Immature natural killer cell (primary cell): Measurements from ENCODE around the gene MYEOV. TPM values are rescaled to one million over a fixed set of nuclear protein-coding genes. Genes with fewer than 3 reads are reported as not detected.

Experiments
- DNase-seq, 3 donors: peaks; one replicate each; pipeline ENCODE4 v3.0.0; 2022; ENCODE audit warnings: mixed read lengths in 1 of 3
- H3K27ac Mint-ChIP-seq, 6 donors: one replicate each; pipeline ENCODE4 v1.8.0; 2020; ENCODE audit warnings: mixed read lengths in 6 of 6, mild to moderate bottlenecking in 5 of 6, inconsistent platforms in 4 of 6, moderate library complexity in 3 of 6
- H3K27me3 Mint-ChIP-seq, 3 donors: one replicate each; pipeline ENCODE4 v1.8.0; 2020 to 2021; ENCODE audit warnings: low read depth in 3 of 3, mild to moderate bottlenecking in 3 of 3, mixed read lengths in 3 of 3, moderate library complexity in 3 of 3, inconsistent platforms in 1 of 3
- H3K36me3 Mint-ChIP-seq, 3 donors: one replicate each; pipeline ENCODE4 v1.8.0; 2020; ENCODE audit warnings: mixed read lengths in 3 of 3, inconsistent platforms in 2 of 3, mild to moderate bottlenecking in 2 of 3
- H3K4me1 Mint-ChIP-seq, 2 donors: one replicate each; pipeline ENCODE4 v1.8.0; 2020; ENCODE audit warnings: inconsistent platforms in 2 of 2, mild to moderate bottlenecking in 2 of 2, mixed read lengths in 2 of 2, moderate library complexity in 1 of 2
- H3K4me3 Mint-ChIP-seq, 5 donors: one replicate each; pipeline ENCODE4 v1.8.0; 2020; ENCODE audit warnings: mild to moderate bottlenecking in 5 of 5, mixed read lengths in 5 of 5, inconsistent platforms in 3 of 5, moderate library complexity in 3 of 5
- H3K9me3 Mint-ChIP-seq, 6 donors: one replicate each; pipeline ENCODE4 v1.8.0; 2020; ENCODE audit warnings: mild to moderate bottlenecking in 6 of 6, mixed read lengths in 6 of 6, inconsistent platforms in 4 of 6, moderate library complexity in 3 of 6
- polyA plus RNA-seq, 3 donors: library from polyadenylated mRNA; unstranded; fragments of 300-500 nt; fragmentation: Illumina TruSeq; gene quantifications; one replicate each; pipeline ENCODE4 v1.2.3, GENCODE V29; 2021

Gene MYEOV
- polyA plus RNA-seq, 3 donors from 2014 or later: not detected

DNA sequence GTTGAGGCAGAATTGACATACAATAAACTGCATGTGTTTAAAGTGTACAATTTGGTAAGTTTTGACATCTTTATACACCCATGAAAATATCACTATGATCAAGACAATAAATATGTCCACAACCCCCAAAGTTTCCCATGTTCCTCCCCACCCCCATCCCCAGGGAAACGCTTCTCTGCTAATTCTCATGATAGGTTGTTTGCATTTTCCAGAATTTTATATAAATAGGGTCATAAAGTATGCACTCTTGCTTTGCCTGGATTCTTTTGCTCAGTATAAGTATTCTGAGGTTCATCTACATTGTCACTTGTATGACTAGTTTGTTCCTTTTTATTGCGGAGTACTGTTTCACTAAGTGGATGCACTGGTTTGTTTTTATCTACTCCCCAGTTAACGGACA, 35.6 kb downstream of the MYEOV start:
- no peak overlapping the region for H3K4me3 Mint-ChIP-seq
- H3K9me3 Mint-ChIP-seq: no peaks in the 10 kb centered on the region
- no peaks in the 10 kb centered on the region for H3K4me1 Mint-ChIP-seq
- peaks cover 6 to 10% (median 9%) of the 10 kb centered on the region in 3 donors for H3K27me3 Mint-ChIP-seq
- no peak for DNase-seq
- peaks cover 0 to 6% (median 0%) of the 10 kb centered on the region in 3 donors for H3K36me3 Mint-ChIP-seq
- no peak overlapping the region for H3K27ac Mint-ChIP-seq

DNA sequence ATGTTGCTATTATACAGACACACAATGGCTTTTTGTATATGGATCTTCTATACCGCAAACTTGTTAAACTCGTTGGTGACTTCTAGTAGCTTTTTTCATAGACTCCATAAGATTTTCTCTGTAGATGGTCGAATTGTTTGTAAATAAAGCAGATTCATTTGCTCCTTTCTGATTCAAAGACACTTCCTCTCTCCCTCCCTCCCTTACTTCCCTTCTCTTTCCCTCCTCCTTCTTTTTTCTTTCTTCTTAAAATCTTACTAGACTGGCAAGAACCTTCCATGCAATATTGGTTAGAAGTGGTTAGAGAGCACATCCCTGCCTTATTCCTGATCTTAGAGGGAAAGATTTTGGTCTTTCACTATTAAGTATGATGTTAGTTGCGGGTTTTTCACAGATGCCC, 36.4 kb downstream of the MYEOV start:
- Mint-ChIP-seq H3K36me3 (peaks cover 0 to 6% (median 0%) of the 10 kb centered on the region in 3 donors), H3K4me3 (no peak overlapping the region)

DNA sequence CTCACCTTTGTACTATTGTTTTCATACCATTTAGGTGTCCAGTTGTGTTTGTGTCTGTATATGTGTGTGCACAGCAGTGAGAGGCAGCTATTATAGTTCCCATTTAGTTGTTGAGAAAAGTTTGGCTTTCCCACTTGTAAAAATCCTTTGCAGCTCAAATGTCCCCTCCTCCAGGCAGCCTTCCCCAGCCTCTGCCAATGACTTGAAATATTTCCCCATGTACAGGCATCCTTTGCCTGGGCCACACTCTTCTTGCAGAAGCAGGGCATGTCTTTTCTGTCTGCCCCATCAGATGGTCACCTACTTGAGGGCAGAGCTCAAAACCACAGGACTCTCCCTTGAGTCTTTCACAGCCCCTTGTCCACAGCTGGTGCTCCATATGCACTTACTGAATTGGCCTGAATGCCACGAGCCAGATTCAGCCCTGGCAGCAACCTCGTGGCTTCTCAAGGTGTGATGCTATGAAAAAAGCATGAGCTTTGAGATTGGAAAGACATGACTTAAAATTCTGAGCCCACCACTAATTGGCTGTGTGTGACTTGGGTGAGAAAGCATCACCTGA, 39.3 kb downstream of the MYEOV start:
- Mint-ChIP-seq H3K4me1 (peaks cover 14% of the 10 kb centered on the region in 2 donors), H3K4me3 (no peak overlapping the region), H3K27ac (no peak overlapping the region), H3K36me3 (peaks cover 0 to 6% (median 0%) of the 10 kb centered on the region in 3 donors), H3K27me3 (peaks cover 6 to 10% (median 9%) of the 10 kb centered on the region in 3 donors), H3K9me3 (no peaks in the 10 kb centered on the region)
- DNase-seq: no peak

More for the DNA sequence above, 36.4 kb downstream of the MYEOV start:
- H3K4me1 Mint-ChIP-seq: no peaks in the 10 kb centered on the region
- H3K27me3 Mint-ChIP-seq: peaks cover 6 to 12% (median 9%) of the 10 kb centered on the region in 3 donors
- DNase-seq: no peak
- H3K9me3 Mint-ChIP-seq: no peaks in the 10 kb centered on the region
- H3K27ac Mint-ChIP-seq: no peak overlapping the region

DNA sequence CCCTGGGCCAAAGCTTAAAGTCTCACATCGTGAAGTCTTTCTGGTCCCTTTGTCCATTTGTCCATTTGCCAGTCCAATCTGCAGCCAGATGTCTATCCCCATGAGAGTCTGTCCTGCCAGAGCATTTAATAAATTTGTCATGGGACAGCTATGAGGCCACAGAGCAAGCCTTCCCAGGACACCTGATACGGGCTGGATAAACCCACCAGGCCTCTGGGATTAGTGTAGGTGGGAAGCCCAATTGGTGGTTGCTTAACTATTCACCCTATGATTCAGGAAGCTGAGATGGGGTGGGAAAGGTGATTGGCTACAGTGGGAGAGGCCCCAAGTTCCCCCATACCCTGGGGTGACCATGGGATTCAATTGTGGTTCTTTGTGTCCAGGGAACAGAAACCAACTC, 39.9 kb downstream of the MYEOV start:
- no peaks in the 10 kb centered on the region for H3K9me3 Mint-ChIP-seq
- peaks cover 0 to 6% (median 0%) of the 10 kb centered on the region in 3 donors for H3K36me3 Mint-ChIP-seq
- H3K27ac Mint-ChIP-seq: no peak overlapping the region
- H3K4me3 Mint-ChIP-seq: no peak overlapping the region
- no peak for DNase-seq
- peaks cover 6 to 11% (median 9%) of the 10 kb centered on the region in 3 donors for H3K27me3 Mint-ChIP-seq
- peaks cover 17 to 18% of the 10 kb centered on the region in 2 donors for H3K4me1 Mint-ChIP-seq

DNA sequence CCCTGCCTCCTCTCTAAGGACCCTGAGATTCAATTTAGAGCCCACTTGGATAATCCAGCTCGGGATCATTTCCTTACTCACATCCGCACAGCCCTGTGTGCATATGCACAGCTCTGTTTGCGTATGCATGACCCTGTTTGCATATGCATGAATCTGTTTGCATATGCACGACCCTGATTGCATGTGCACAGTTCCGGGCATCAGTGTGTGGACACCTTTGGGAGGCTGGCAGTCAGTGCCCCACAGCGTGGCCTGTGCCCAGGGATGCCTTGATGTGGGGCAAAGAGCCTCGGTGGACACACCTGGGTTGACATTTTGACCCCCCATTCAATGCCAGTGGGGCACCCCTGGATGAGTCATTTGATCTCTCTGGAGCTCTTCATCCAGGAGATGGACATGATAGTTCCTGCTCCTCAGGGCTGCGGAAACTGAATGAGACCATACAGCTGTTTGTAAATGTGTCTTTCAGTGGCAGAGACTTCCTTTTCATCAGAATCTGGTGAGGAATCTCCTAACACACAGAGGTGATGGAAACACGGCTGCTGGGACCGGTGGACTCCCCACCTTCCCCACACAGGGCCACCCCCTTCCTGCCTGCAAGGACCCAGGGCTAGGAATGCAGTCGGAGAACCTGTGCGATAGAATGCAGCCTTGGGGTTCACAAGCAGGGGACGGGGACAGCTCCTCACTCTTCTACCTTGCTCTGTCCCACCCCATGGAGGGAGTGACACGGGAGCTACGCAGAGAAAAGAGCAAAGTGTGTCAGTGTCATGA, 41.2 kb downstream of the MYEOV start:
- Mint-ChIP-seq H3K27ac (no peak overlapping the region), H3K4me1 (peaks cover 19 to 20% of the 10 kb centered on the region in 2 donors), H3K4me3 (no peak overlapping the region), H3K36me3 (peaks cover 0 to 6% (median 0%) of the 10 kb centered on the region in 3 donors), H3K27me3 (peaks cover 9 to 14% (median 9%) of the 10 kb centered on the region in 3 donors), H3K9me3 (no peaks in the 10 kb centered on the region)
- DNase-seq: no peak

DNA sequence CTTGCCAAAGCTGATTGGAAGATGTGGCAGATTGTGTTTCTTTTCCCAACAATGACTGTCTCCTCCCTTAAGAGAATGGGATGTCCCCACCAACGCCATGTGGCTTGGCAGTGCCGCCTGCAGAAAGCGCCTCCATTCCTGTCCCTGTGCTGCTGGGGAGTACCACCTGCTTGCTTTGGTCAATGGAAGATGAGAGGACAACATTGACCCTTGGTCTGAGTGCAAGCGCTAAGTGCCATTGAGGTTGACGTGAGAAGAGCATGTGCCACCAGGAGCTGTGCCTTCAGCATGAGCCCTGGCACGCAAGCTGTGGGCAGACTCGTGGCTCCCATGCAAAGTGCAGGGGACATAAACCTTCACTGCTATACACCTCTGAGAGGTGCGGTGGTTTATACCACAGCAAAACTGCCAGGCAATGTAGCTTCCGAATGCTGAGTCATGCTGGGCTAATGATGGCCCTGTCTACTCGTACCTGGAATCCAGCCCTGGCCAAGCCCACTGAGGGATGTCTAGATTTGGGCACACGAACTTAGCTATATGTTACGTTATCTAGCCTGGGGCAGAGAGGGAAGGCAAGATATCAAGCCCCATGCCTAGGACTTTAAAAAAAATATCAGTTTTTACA, 41.9 kb downstream of the MYEOV start:
- Mint-ChIP-seq H3K4me3 (no peak overlapping the region), H3K27me3 (peaks cover 9 to 10% (median 9%) of the 10 kb centered on the region in 3 donors), H3K36me3 (peaks cover 0 to 6% (median 0%) of the 10 kb centered on the region in 3 donors), H3K9me3 (no peaks in the 10 kb centered on the region), H3K27ac (no peak overlapping the region), H3K4me1 (peaks cover 19 to 20% of the 10 kb centered on the region in 2 donors)
- DNase-seq: no peak

DNA sequence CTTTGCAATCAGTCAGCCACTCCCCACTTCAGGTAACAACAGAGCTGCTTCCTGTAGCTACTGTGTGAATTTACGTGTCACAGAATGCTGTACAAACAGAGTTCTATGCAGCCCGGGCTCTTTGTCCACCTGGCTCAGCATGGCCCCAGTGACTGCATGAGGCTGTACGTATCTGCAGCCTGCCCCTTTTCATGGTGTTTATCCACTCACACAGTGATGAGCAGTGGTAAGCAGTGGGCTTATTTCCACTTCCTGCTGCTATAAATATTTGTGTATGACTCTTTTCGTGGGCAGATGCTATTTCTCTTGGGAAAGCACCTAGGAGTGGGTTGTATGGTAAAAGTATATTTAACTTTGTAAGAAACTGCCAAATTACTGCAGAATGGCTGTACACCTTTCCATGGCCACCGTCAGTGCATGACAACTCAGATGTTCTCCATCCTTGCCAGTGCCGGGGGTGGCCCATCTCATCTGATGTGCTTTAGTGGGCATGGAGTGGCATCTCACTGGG, 43.3 kb downstream of the MYEOV start:
- peak overlapping the region in 2 of 5 donors; percentile 15 for H3K4me3 Mint-ChIP-seq
- H3K9me3 Mint-ChIP-seq: no peaks in the 10 kb centered on the region
- peaks cover 0 to 6% (median 0%) of the 10 kb centered on the region in 3 donors for H3K36me3 Mint-ChIP-seq
- H3K27ac Mint-ChIP-seq: no peak overlapping the region
- peaks cover 19 to 20% of the 10 kb centered on the region in 2 donors for H3K4me1 Mint-ChIP-seq
- DNase-seq: peak in 1 of 3 donors; percentile 22
- H3K27me3 Mint-ChIP-seq: peaks cover 6 to 10% (median 7%) of the 10 kb centered on the region in 3 donors

DNA sequence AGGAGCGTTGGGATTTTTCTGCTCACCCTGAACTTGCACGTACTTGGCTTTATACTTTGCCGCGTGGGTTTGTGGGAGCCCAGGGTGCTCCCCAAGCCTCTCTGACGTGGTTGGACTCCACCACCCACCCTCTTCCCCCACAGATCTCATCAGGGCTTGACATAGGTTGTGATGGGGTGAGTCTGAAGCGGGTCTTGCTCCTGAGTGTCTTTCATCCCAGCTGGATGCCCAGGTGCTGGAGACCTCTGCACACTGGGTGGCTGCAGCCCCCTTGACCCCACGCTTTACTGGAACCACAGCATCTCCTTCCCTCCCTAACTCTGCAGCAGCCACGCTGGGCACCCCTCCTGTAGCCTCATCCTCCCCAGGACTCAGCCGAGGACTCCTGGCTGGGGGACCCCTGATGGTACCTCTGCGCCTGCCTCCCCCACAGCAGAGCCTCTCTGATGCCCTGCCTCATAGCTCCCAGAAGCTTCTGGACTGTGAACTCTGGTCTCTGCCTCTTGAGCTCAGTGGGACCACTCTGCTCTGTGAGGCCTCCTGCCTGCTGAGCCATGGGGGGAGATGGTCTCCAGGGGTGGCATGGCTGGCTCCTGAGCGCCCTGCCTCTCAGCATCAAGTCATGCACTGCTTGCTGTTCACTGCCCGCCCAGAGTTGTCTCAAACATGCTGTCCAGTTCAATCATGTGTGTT, 45.2 kb downstream of the MYEOV start:
- Mint-ChIP-seq H3K36me3 (no peaks in the 10 kb centered on the region), H3K4me1 (peaks cover 19 to 20% of the 10 kb centered on the region in 2 donors), H3K4me3 (no peak overlapping the region), H3K27ac (no peak overlapping the region), H3K9me3 (no peaks in the 10 kb centered on the region), H3K27me3 (peaks cover 5 to 11% (median 6%) of the 10 kb centered on the region in 3 donors)
- no peak for DNase-seq

DNA sequence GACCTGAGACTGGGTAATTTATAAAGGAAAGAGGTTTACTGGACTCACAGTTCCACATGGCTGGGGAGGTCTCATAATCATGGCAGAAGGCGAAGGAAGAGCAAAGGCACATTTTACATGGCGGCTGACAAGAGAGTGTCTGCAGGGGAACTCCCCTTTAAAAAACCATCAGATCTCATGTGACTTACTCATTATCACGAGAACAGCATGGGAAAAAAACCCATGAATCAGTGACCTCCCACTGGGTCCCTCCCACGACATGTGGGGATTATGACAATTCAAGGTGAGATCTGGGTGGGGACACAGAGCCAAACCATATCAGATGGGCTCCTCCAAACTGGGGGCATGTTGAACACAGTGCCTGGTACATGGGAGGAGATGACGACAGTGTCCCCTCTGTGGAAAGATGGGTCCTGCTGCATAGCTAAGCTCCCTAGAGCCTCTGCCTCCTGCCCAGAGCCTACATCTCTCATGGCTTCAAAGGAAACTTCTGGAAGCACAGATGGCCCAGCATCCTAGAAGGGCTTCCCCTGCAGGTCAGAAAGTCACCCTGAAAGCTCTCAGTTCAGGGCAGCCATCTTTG, 46.1 kb downstream of the MYEOV start:
- Mint-ChIP-seq H3K9me3 (no peaks in the 10 kb centered on the region), H3K27ac (no peak overlapping the region), H3K27me3 (peaks cover 5 to 12% (median 7%) of the 10 kb centered on the region in 3 donors), H3K4me3 (no peak overlapping the region), H3K36me3 (no peaks in the 10 kb centered on the region), H3K4me1 (peaks cover 19 to 20% of the 10 kb centered on the region in 2 donors)
- DNase-seq: no peak

DNA sequence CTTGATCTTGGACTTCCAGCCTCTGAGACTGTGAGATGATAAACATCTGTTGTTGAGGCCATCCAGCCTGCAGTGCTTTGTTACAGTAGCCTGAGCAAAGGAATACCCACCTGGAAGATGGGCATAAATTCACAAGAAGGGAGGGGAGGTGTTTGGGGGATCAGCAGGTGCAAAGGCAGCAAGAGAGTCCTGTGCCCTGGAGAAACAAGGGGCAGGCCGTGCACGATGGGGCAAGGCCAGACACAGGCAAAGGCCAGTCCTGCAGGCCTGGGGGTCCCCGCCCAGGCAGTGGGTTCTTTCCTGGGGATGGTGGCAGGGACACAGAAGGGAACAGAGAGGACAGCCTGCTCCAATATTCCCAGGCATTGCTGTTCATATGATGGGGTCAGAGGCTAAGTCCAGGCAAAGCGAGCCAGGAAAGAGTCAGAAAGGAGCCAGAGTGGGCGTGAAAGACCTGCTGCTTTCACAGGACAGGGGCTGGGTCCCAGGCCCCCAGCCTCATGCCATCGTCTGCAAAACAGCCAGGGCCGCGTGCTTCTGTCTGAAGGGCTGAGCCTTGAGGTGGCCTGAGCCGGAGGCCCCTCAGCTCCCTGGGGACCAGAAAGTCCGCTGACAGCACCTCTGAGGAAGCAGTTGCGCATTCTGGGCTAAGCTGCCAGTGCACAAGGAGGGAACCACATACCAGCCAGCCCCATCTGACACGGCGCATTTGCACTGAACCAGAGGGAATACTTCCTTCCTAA, 48.8 kb downstream of the MYEOV start:
- no peak overlapping the region for H3K4me3 Mint-ChIP-seq
- H3K9me3 Mint-ChIP-seq: no peaks in the 10 kb centered on the region
- DNase-seq: no peak
- H3K4me1 Mint-ChIP-seq: peaks cover 8 to 10% of the 10 kb centered on the region in 2 donors
- H3K36me3 Mint-ChIP-seq: no peaks in the 10 kb centered on the region
- H3K27ac Mint-ChIP-seq: no peak overlapping the region
- peaks cover 7 to 9% (median 7%) of the 10 kb centered on the region in 3 donors for H3K27me3 Mint-ChIP-seq

DNA sequence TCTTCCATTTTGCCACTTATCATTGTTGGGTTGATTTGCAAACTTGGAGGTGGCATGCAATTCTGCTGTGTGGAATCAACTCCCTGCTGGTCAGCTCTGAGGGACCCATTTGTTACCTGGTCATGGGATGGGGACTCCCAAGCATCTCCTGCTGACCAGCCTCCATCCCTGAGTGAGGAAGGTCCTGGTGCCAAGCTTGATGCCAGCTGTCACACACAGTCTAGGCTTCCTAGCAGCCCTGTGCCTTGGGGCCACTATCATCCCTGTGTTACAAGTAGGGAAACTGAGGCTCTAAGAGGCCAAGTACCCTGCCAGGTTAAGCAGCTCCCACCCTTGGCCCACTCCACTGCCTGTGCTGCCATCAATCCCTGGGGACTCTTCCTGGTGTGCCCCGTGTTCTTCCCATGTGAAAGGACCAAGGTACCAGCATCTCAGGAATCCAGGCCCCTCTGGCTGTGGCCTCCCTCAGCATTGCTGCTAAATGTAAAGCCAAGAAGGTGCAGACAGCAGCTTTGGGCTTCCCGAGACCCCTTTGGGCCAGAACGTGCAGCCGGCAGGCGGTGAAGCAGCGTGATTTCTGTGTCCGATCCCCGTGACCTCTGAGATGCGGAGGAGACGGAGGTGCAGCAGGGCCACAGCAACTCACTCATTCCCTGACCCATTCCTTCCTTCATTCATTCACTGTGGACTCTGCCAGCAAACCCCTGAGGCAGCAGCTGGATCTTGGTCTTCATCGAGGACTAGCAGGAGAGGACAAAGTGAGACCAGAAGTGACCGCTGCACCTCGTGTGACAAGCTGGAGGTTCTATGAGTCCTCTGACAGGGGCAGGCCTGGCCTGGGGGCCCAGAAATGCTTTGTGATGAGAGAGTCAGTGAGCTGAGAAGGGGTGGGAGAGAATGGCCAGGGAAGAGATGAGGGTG, 49.7 kb downstream of the MYEOV start:
- H3K36me3 Mint-ChIP-seq: no peaks in the 10 kb centered on the region
- no peak overlapping the region for H3K27ac Mint-ChIP-seq
- H3K4me3 Mint-ChIP-seq: no peak overlapping the region

DNA sequence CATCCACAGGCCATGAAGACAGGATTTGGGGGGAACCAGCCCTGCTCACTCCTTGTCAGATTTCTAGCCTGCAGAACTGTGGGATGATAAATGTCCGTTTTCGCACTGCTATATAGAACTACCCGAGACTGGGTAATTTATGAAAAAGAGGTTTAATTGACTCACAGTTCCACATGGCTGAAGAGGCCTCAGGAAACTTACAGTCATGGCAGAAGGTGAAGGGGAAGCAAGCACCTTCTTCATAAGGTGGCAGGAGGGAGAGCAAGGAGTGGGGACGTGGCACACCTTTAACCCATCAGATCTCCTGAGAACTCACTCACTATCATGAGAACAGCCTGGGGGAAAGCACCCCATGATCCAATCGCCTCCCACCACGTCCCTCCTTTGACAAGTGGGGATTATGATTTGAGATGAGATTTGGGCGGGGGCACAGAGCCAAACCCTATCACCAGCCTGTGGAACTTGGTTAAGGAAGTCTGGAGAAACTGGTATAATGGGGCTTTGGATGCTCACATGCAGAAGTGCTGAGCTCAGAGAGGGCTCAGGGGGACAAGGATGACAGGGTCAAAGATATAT, 50.7 kb downstream of the MYEOV start:
- Mint-ChIP-seq H3K27ac (no peak overlapping the region), H3K4me3 (no peak overlapping the region), H3K27me3 (peaks cover 5 to 7% (median 7%) of the 10 kb centered on the region in 3 donors), H3K36me3 (no peaks in the 10 kb centered on the region), H3K4me1 (no peaks in the 10 kb centered on the region), H3K9me3 (no peaks in the 10 kb centered on the region)
- DNase-seq: no peak

More for the DNA sequence above, 49.7 kb downstream of the MYEOV start:
- H3K4me1 Mint-ChIP-seq: peaks cover 3 to 4% of the 10 kb centered on the region in 2 donors
- peaks cover 7 to 9% (median 7%) of the 10 kb centered on the region in 3 donors for H3K27me3 Mint-ChIP-seq
- no peak for DNase-seq
- no peaks in the 10 kb centered on the region for H3K9me3 Mint-ChIP-seq
